ENCODE results near the gene C3.
"Not testable (repeated sequence)": the region's sequence is repeated elsewhere in the genome, so short reads cannot be mapped to it uniquely, and the experiment has no call there.

Gene C3

GRCh38 chr19:6714749-6715555, 5.5 kb downstream of the C3 start:
- no peak overlapping the region for H3K4me3 ChIP-seq (ENCODE audit: low read depth in 1 of 5, low read length in 5 of 5)
- peaks cover 0 to 14% (median 2%) of the 10 kb centered on the region in 5 donors for H3K27me3 ChIP-seq (ENCODE audit: control insufficient read depth in 5 of 5, insufficient read depth in 4 of 5, low read length in 5 of 5)
- H3K4me1 ChIP-seq (ENCODE audit: control insufficient read depth in 5 of 5, insufficient read depth in 5 of 5, low read length in 5 of 5): peaks cover 0 to 12% (median 11%) of the 10 kb centered on the region in 5 donors

GRCh38 chr19:6713773-6714692, 6.4 kb downstream of the C3 start:
- H3K27ac ChIP-seq (ENCODE audit: low read depth, low read length): no peak overlapping the region
- peaks cover 0 to 3% (median 2%) of the 10 kb centered on the region in 5 donors for H3K4me1 ChIP-seq (ENCODE audit: control insufficient read depth in 5 of 5, insufficient read depth in 5 of 5, low read length in 5 of 5)
- H3K9ac ChIP-seq (ENCODE audit: low read length in 5 of 5): no peak overlapping the region
- H3K4me3 ChIP-seq (ENCODE audit: low read depth in 1 of 5, low read length in 5 of 5): no peak overlapping the region
- H3K36me3 ChIP-seq (ENCODE audit: control insufficient read depth in 5 of 5, insufficient read depth in 5 of 5, low read length in 5 of 5): peaks cover 0 to 46% (median 37%) of the 10 kb centered on the region in 5 donors
- H3K9me3 ChIP-seq (ENCODE audit: control insufficient read depth in 5 of 5, low read length in 5 of 5): no peaks in the 10 kb centered on the region
- H3K27me3 ChIP-seq (ENCODE audit: control insufficient read depth in 5 of 5, insufficient read depth in 4 of 5, low read length in 5 of 5): peaks cover 0 to 14% (median 2%) of the 10 kb centered on the region in 5 donors

More at GRCh38 chr19:6714749-6715555, 5.5 kb downstream of the C3 start:
- H3K9me3 ChIP-seq (ENCODE audit: control insufficient read depth in 5 of 5, low read length in 5 of 5): no peaks in the 10 kb centered on the region
- H3K36me3 ChIP-seq (ENCODE audit: control insufficient read depth in 5 of 5, insufficient read depth in 5 of 5, low read length in 5 of 5): peaks cover 0 to 46% (median 37%) of the 10 kb centered on the region in 5 donors
- H3K27ac ChIP-seq (ENCODE audit: low read depth, low read length): no peak overlapping the region
- H3K9ac ChIP-seq (ENCODE audit: low read length in 5 of 5): no peak overlapping the region

GRCh38 chr19:6712692-6713670, 7.5 kb downstream of the C3 start:
- Histone ChIP-seq H3K9ac (ENCODE audit: low read length in 5 of 5) (no peak overlapping the region), H3K27ac (ENCODE audit: low read depth, low read length) (no peak overlapping the region), H3K36me3 (ENCODE audit: control insufficient read depth in 5 of 5, insufficient read depth in 5 of 5, low read length in 5 of 5) (peaks cover 0 to 44% (median 37%) of the 10 kb centered on the region in 5 donors)

GRCh38 chr19:6712231-6712630, 8.2 kb downstream of the C3 start:
- Histone ChIP-seq H3K27me3 (ENCODE audit: control insufficient read depth in 5 of 5, insufficient read depth in 4 of 5, low read length in 5 of 5) (peaks cover 0 to 18% (median 2%) of the 10 kb centered on the region in 5 donors), H3K27ac (ENCODE audit: low read depth, low read length) (no peak overlapping the region), H3K36me3 (ENCODE audit: control insufficient read depth in 5 of 5, insufficient read depth in 5 of 5, low read length in 5 of 5) (peaks cover 0 to 43% (median 31%) of the 10 kb centered on the region in 5 donors), H3K9ac (ENCODE audit: low read length in 5 of 5) (no peak overlapping the region), H3K9me3 (ENCODE audit: control insufficient read depth in 5 of 5, low read length in 5 of 5) (no peaks in the 10 kb centered on the region), H3K4me3 (ENCODE audit: low read depth in 1 of 5, low read length in 5 of 5) (no peak overlapping the region), H3K4me1 (ENCODE audit: control insufficient read depth in 5 of 5, insufficient read depth in 5 of 5, low read length in 5 of 5) (no peaks in the 10 kb centered on the region)

More at GRCh38 chr19:6712692-6713670, 7.5 kb downstream of the C3 start:
- Histone ChIP-seq H3K27me3 (ENCODE audit: control insufficient read depth in 5 of 5, insufficient read depth in 4 of 5, low read length in 5 of 5) (peaks cover 0 to 14% (median 2%) of the 10 kb centered on the region in 5 donors), H3K4me3 (ENCODE audit: low read depth in 1 of 5, low read length in 5 of 5) (no peak overlapping the region), H3K4me1 (ENCODE audit: control insufficient read depth in 5 of 5, insufficient read depth in 5 of 5, low read length in 5 of 5) (peaks cover 0 to 3% (median 0%) of the 10 kb centered on the region in 5 donors), H3K9me3 (ENCODE audit: control insufficient read depth in 5 of 5, low read length in 5 of 5) (no peaks in the 10 kb centered on the region)

- H3K36me3 ChIP-seq (ENCODE audit: control insufficient read depth in 5 of 5, insufficient read depth in 5 of 5, low read length in 5 of 5): peaks cover 0 to 38% (median 26%) of the 10 kb centered on the region in 5 donors
- H3K9me3 ChIP-seq (ENCODE audit: control insufficient read depth in 5 of 5, low read length in 5 of 5): no peaks in the 10 kb centered on the region
- H3K4me3 ChIP-seq (ENCODE audit: low read depth in 1 of 5, low read length in 5 of 5): no peak overlapping the region
- H3K27ac ChIP-seq (ENCODE audit: low read depth, low read length): no peak overlapping the region
- no peaks in the 10 kb centered on the region for H3K4me1 ChIP-seq (ENCODE audit: control insufficient read depth in 5 of 5, insufficient read depth in 5 of 5, low read length in 5 of 5)
- peaks cover 0 to 18% (median 2%) of the 10 kb centered on the region in 5 donors for H3K27me3 ChIP-seq (ENCODE audit: control insufficient read depth in 5 of 5, insufficient read depth in 4 of 5, low read length in 5 of 5)
- H3K9ac ChIP-seq (ENCODE audit: low read length in 5 of 5): no peak overlapping the region
Observed at GRCh38 chr19:6711605-6712004, 8.8 kb downstream of the C3 start.

GRCh38 chr19:6711078-6711361, 9.4 kb downstream of the C3 start:
- Histone ChIP-seq H3K36me3 (ENCODE audit: control insufficient read depth in 5 of 5, insufficient read depth in 5 of 5, low read length in 5 of 5) (peaks cover 0 to 40% (median 28%) of the 10 kb centered on the region in 5 donors), H3K9me3 (ENCODE audit: control insufficient read depth in 5 of 5, low read length in 5 of 5) (no peaks in the 10 kb centered on the region), H3K9ac (ENCODE audit: low read length in 5 of 5) (no peak overlapping the region), H3K27me3 (ENCODE audit: control insufficient read depth in 5 of 5, insufficient read depth in 4 of 5, low read length in 5 of 5) (peaks cover 0 to 18% (median 2%) of the 10 kb centered on the region in 5 donors), H3K27ac (ENCODE audit: low read depth, low read length) (no peak overlapping the region), H3K4me3 (ENCODE audit: low read depth in 1 of 5, low read length in 5 of 5) (no peak overlapping the region), H3K4me1 (ENCODE audit: control insufficient read depth in 5 of 5, insufficient read depth in 5 of 5, low read length in 5 of 5) (no peaks in the 10 kb centered on the region)

GRCh38 chr19:6710273-6711077, 10.0 kb downstream of the C3 start:
- Histone ChIP-seq H3K9ac (ENCODE audit: low read length in 5 of 5) (no peak overlapping the region), H3K4me1 (ENCODE audit: control insufficient read depth in 5 of 5, insufficient read depth in 5 of 5, low read length in 5 of 5) (no peaks in the 10 kb centered on the region), H3K27me3 (ENCODE audit: control insufficient read depth in 5 of 5, insufficient read depth in 4 of 5, low read length in 5 of 5) (peaks cover 0 to 18% (median 2%) of the 10 kb centered on the region in 5 donors), H3K4me3 (ENCODE audit: low read depth in 1 of 5, low read length in 5 of 5) (no peak overlapping the region), H3K9me3 (ENCODE audit: control insufficient read depth in 5 of 5, low read length in 5 of 5) (no peaks in the 10 kb centered on the region), H3K27ac (ENCODE audit: low read depth, low read length) (no peak overlapping the region), H3K36me3 (ENCODE audit: control insufficient read depth in 5 of 5, insufficient read depth in 5 of 5, low read length in 5 of 5) (peaks cover 0 to 40% (median 28%) of the 10 kb centered on the region in 5 donors)

GRCh38 chr19:6709549-6709948, 10.9 kb downstream of the C3 start:
- Histone ChIP-seq H3K27ac (ENCODE audit: low read depth, low read length) (no peak overlapping the region), H3K9me3 (ENCODE audit: control insufficient read depth in 5 of 5, low read length in 5 of 5) (no peaks in the 10 kb centered on the region), H3K36me3 (ENCODE audit: control insufficient read depth in 5 of 5, insufficient read depth in 5 of 5, low read length in 5 of 5) (peaks cover 0 to 40% (median 28%) of the 10 kb centered on the region in 5 donors), H3K4me1 (ENCODE audit: control insufficient read depth in 5 of 5, insufficient read depth in 5 of 5, low read length in 5 of 5) (no peaks in the 10 kb centered on the region), H3K4me3 (ENCODE audit: low read depth in 1 of 5, low read length in 5 of 5) (no peak overlapping the region), H3K9ac (ENCODE audit: low read length in 5 of 5) (no peak overlapping the region), H3K27me3 (ENCODE audit: control insufficient read depth in 5 of 5, insufficient read depth in 4 of 5, low read length in 5 of 5) (peaks cover 0 to 18% (median 2%) of the 10 kb centered on the region in 5 donors)

GRCh38 chr19:6708913-6709312, 11.5 kb downstream of the C3 start:
- H3K9ac ChIP-seq (ENCODE audit: low read length in 5 of 5); H3K4me1 ChIP-seq (ENCODE audit: control insufficient read depth in 5 of 5, insufficient read depth in 5 of 5, low read length in 5 of 5); H3K4me3 ChIP-seq (ENCODE audit: low read depth in 1 of 5, low read length in 5 of 5); H3K9me3 ChIP-seq (ENCODE audit: control insufficient read depth in 5 of 5, low read length in 5 of 5); H3K27ac ChIP-seq (ENCODE audit: low read depth, low read length): not testable (repeated sequence)
- peaks cover 0 to 18% (median 2%) of the 10 kb centered on the region in 5 donors for H3K27me3 ChIP-seq (ENCODE audit: control insufficient read depth in 5 of 5, insufficient read depth in 4 of 5, low read length in 5 of 5)
- H3K36me3 ChIP-seq (ENCODE audit: control insufficient read depth in 5 of 5, insufficient read depth in 5 of 5, low read length in 5 of 5): peaks cover 0 to 40% (median 28%) of the 10 kb centered on the region in 5 donors
